Measurements from ENCODE around the gene CYP19A1. TPM values are rescaled to one million over a fixed set of nuclear protein-coding genes. Genes with fewer than 3 reads are reported as not detected.

Gene CYP19A1
- total RNA-seq, 1 experiment from 2014 or later: 0.94 TPM

DNA sequence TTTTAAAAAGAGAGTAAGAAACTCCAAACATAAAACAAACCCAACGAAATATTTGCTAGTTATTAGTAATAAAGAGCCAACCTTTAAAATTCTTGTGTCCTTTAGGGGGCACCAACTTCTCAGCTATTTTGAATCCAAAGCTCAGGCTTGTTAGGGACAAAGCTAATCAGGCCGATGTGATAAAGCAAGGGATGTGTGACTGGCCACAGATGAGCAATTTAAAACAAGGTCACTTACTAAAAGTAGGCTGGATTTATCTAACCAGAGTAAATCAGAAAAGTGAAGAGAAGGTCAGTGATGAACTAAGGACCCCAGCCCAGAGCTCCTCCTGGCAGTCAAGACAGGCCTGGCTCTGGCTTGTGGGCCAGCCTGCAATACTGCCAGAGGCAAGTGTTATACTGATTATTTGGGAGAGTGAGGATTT, 108.5 kb downstream of the CYP19A1 start:
- Histone ChIP-seq H2AFZ (no peak overlapping the region), H3K27me3 (ENCODE audit: insufficient read depth, low read depth) (no peaks in the 10 kb centered on the region), H3K4me1 (replicated peaks; ENCODE audit: insufficient read depth) (peaks cover 6% of the 10 kb centered on the region), H3K36me3 (ENCODE audit: low read depth) (no peaks in the 10 kb centered on the region), H3K9me2 (ENCODE audit: insufficient read depth) (no peaks in the 10 kb centered on the region), H3K4me2 (no peak overlapping the region), H3F3A (ENCODE audit: insufficient read depth, low read depth) (no peaks in the 10 kb centered on the region), H3K4me3 (no peak overlapping the region), H3K79me2 (ENCODE audit: low read depth) (no peaks in the 10 kb centered on the region), H4K20me1 (ENCODE audit: insufficient read depth) (no peaks in the 10 kb centered on the region), H3K9me3 (ENCODE audit: insufficient read depth, low read depth) (no peaks in the 10 kb centered on the region), H3K27ac (no peak overlapping the region)
- ChIA-PET POLR2A (ENCODE audit: unreplicated experiment) (no interaction called here), CTCF (interaction anchor here (0.8 kb wide), 1 partner anchor 153 kb away, joined by 4 read pairs; no protein-coding TSS in a partner anchor)
- intact Hi-C loops (cut with micrococcal nuclease; ENCODE audit: unreplicated experiment): loop anchor here (1.0 kb wide), 1 partner anchor 151 kb away; no protein-coding TSS in a partner anchor
- DNase-seq: no peak
- BruUV-seq (replicated peaks): no TSS peak
- TF ChIP-seq EZH2 (IDR thresholded peaks at IDR 0.05; ENCODE audit: low read depth): no peak
- TF ChIP-seq, protein P1, sequence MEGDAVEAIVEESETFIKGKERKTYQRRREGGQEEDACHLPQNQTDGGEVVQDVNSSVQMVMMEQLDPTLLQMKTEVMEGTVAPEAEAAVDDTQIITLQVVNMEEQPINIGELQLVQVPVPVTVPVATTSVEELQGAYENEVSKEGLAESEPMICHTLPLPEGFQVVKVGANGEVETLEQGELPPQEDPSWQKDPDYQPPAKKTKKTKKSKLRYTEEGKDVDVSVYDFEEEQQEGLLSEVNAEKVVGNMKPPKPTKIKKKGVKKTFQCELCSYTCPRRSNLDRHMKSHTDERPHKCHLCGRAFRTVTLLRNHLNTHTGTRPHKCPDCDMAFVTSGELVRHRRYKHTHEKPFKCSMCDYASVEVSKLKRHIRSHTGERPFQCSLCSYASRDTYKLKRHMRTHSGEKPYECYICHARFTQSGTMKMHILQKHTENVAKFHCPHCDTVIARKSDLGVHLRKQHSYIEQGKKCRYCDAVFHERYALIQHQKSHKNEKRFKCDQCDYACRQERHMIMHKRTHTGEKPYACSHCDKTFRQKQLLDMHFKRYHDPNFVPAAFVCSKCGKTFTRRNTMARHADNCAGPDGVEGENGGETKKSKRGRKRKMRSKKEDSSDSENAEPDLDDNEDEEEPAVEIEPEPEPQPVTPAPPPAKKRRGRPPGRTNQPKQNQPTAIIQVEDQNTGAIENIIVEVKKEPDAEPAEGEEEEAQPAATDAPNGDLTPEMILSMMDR (conservative IDR thresholded peaks at IDR 0.05): peak; percentile 35; the same call in 1 of the 2 replicates

DNA sequence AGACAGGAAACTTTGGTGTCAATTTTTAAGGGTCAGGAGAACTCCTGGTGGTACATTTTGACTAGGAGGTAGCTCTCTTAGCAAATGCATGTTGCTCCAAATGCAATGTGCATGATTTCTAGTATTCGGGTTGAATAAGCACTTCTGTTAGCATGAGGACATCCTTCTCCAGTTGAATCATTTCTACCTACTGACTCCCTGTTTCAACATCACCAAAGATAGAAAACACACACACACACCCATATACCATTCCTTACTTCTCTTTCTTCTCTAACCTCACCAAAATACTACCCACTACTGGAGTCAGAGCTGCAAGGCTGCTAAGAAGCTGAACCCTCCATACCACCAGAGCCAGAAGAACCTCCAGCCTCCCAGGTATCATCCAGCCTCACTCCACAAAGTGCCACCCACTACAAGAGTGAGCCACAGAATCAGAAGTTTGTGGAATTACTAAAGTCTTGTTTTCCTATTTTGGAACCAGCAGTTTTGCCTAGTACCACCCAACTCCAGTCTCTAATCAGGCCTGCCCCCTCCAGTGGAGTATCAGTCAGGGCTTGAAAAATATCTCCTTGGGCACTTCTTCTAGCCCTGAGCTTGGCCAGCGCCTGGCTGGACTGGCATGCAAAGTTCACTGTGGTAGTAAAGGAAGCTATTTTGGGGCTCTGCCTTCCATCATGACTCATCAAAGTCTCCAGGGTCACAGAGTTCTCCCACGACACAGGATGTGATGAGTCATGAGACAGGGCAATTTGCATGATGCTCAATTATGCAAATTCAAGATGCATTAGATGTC, 110.3 kb downstream of the CYP19A1 start:
- Histone ChIP-seq H2AFZ (no peak overlapping the region), H3K4me1 (replicated peaks; ENCODE audit: insufficient read depth) (peaks cover 6% of the 10 kb centered on the region), H3K36me3 (ENCODE audit: low read depth) (no peaks in the 10 kb centered on the region), H3K27ac (no peak overlapping the region), H3K79me2 (ENCODE audit: low read depth) (no peaks in the 10 kb centered on the region), H3K4me2 (0 out of 2 replicates have a peak overlapping the region, but pooled peaks have one; percentile 11), H3K4me3 (no peak overlapping the region), H3F3A (ENCODE audit: insufficient read depth, low read depth) (no peaks in the 10 kb centered on the region), H3K9me2 (ENCODE audit: insufficient read depth) (no peaks in the 10 kb centered on the region), H3K27me3 (ENCODE audit: insufficient read depth, low read depth) (no peaks in the 10 kb centered on the region), H3K9me3 (ENCODE audit: insufficient read depth, low read depth) (no peaks in the 10 kb centered on the region), H4K20me1 (ENCODE audit: insufficient read depth) (no peaks in the 10 kb centered on the region)
- ChIA-PET POLR2A (ENCODE audit: unreplicated experiment) (no interaction called here), CTCF (interaction anchor here (0.6 to 0.8 kb wide), 2 partner anchors 299 to 306 kb away, joined by 3 to 8 read pairs; no protein-coding TSS in a partner anchor)
- DNase-seq: peak; percentile 27 to 53
- intact Hi-C loops (cut with micrococcal nuclease; ENCODE audit: unreplicated experiment): no loop called here
- TSS peak; percentile 88 for BruUV-seq (replicated peaks)
- TF ChIP-seq, protein P1 (conservative IDR thresholded peaks at IDR 0.05): no peak
- TF ChIP-seq EZH2 (IDR thresholded peaks at IDR 0.05; ENCODE audit: low read depth): no peak

DNA sequence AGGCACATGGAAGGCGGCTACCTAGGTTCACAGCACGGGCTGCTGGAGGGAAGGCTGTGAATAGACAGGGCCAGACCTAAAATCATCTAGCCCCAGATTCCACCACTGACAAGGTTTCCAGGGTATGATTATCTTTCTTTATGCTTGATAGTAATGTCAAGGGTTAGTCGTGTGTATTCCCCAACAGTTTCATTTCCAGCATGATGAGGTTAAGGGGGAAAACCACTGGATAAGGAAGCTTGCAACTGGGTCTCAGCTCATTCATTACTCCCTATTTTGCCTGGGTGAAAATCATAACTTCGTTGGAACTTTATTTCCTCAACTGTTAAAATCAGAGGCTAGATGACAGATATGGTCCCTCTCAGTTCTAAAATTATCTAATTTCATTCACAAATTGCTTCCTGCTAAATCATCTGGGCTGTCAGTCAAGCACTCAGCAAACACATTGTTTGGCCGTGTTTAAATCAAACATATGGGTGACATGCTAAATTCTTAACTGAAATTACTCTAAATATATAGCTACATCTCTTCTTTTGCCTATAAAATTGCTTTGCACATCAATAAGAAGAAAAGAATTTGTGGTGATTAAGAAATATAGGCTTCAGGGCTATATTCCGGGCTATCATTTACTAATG, 111.7 kb downstream of the CYP19A1 start:
- no peak overlapping the region for H3K4me3 ChIP-seq
- no peaks in the 10 kb centered on the region for H4K20me1 ChIP-seq (ENCODE audit: insufficient read depth)
- ChIA-PET CTCF (no interaction called here), POLR2A (ENCODE audit: unreplicated experiment) (no interaction called here)
- H3K27me3 ChIP-seq (ENCODE audit: insufficient read depth, low read depth): no peaks in the 10 kb centered on the region
- H3F3A ChIP-seq (ENCODE audit: insufficient read depth, low read depth): no peaks in the 10 kb centered on the region
- H3K9me2 ChIP-seq (ENCODE audit: insufficient read depth): no peaks in the 10 kb centered on the region
- BruUV-seq (replicated peaks): no TSS peak
- no peak overlapping the region for H3K27ac ChIP-seq
- no peak overlapping the region for H3K4me2 ChIP-seq
- H2AFZ ChIP-seq: no peak overlapping the region
- no peaks in the 10 kb centered on the region for H3K79me2 ChIP-seq (ENCODE audit: low read depth)
- H3K4me1 ChIP-seq (replicated peaks; ENCODE audit: insufficient read depth): peaks cover 6% of the 10 kb centered on the region
- intact Hi-C loops (cut with micrococcal nuclease; ENCODE audit: unreplicated experiment): no loop called here
- no peaks in the 10 kb centered on the region for H3K9me3 ChIP-seq (ENCODE audit: insufficient read depth, low read depth)
- TF ChIP-seq EZH2 (IDR thresholded peaks at IDR 0.05; ENCODE audit: low read depth): no peak
- TF ChIP-seq, protein P1 (conservative IDR thresholded peaks at IDR 0.05): no peak
- no peaks in the 10 kb centered on the region for H3K36me3 ChIP-seq (ENCODE audit: low read depth)
- DNase-seq: no peak

Data from PC-9 (cell line).